Measurements from ENCODE around the gene STARD3NL.

GRCh38 chr7:38276096-38276877 is 98.2 kb downstream of the STARD3NL start:
- TF ChIP-seq YY1 (IDR thresholded peaks at IDR 0.05; ENCODE audit: insufficient read depth, insufficient read length) (no peak), ZNF274 (IDR thresholded peaks at IDR 0.05; ENCODE audit: low read depth, low read length) (no peak), SUZ12 (IDR thresholded peaks at IDR 0.05; ENCODE audit: extremely low read depth, insufficient read depth, insufficient read length) (no peak)
